ENCODE measurements around the gene C1S.

DNA sequence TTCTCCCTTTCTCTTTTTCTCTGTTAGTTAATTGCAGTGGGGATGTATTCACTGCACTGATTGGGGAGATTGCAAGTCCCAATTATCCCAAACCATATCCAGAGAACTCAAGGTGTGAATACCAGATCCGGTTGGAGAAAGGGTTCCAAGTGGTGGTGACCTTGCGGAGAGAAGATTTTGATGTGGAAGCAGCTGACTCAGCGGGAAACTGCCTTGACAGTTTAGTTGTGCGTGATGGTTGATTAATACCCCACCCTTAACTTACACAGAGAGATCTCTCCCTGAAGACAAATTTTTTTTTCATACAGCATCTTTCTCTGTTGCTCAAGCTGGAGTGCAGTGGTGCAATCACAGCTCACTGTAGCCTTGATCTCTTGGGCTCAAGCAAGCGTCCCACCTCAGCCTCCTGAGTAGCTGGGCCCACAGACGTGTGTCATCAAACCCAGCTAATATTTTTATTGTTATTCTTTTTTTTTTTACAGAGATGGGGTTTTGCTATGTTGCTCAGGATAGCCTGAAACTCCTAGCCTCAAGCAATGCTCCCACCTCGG is 4.6 kb downstream of the C1S start:
- TF ChIP-seq POLR2AphosphoS5 (IDR thresholded peaks at IDR 0.05; ENCODE audit: low read depth) (no peak), CTCF (conservative IDR thresholded peaks at IDR 0.05; ENCODE audit: low read depth in 2 of 2) (no peak), STAT1 (IDR thresholded peaks at IDR 0.05; ENCODE audit: unreplicated experiment) (no peak), ZNF114 (CRISPR knock-in tag; IDR thresholded peaks at IDR 0.05) (no peak), CREB1 (CRISPR knock-in tag; IDR thresholded peaks at IDR 0.05; ENCODE audit: low read depth) (no peak), NANOG (IDR thresholded peaks at IDR 0.05; ENCODE audit: borderline replicate concordance) (no peak), EZH2 (IDR thresholded peaks at IDR 0.05; ENCODE audit: low read depth, unreplicated experiment) (no peak)
- TF ChIP-seq, protein P1, sequence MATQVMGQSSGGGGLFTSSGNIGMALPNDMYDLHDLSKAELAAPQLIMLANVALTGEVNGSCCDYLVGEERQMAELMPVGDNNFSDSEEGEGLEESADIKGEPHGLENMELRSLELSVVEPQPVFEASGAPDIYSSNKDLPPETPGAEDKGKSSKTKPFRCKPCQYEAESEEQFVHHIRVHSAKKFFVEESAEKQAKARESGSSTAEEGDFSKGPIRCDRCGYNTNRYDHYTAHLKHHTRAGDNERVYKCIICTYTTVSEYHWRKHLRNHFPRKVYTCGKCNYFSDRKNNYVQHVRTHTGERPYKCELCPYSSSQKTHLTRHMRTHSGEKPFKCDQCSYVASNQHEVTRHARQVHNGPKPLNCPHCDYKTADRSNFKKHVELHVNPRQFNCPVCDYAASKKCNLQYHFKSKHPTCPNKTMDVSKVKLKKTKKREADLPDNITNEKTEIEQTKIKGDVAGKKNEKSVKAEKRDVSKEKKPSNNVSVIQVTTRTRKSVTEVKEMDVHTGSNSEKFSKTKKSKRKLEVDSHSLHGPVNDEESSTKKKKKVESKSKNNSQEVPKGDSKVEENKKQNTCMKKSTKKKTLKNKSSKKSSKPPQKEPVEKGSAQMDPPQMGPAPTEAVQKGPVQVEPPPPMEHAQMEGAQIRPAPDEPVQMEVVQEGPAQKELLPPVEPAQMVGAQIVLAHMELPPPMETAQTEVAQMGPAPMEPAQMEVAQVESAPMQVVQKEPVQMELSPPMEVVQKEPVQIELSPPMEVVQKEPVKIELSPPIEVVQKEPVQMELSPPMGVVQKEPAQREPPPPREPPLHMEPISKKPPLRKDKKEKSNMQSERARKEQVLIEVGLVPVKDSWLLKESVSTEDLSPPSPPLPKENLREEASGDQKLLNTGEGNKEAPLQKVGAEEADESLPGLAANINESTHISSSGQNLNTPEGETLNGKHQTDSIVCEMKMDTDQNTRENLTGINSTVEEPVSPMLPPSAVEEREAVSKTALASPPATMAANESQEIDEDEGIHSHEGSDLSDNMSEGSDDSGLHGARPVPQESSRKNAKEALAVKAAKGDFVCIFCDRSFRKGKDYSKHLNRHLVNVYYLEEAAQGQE (IDR thresholded peaks at IDR 0.05; ENCODE audit: unreplicated experiment), result no peak
